ENCODE data around the gene MYO3A. TPM values are rescaled to one million over a fixed set of nuclear protein-coding genes. Genes with fewer than 3 reads are reported as not detected.

The MYO3A gene
- total and polyA plus RNA-seq, 5 donors: 0.11 TPM; not detected in 4

DNA sequence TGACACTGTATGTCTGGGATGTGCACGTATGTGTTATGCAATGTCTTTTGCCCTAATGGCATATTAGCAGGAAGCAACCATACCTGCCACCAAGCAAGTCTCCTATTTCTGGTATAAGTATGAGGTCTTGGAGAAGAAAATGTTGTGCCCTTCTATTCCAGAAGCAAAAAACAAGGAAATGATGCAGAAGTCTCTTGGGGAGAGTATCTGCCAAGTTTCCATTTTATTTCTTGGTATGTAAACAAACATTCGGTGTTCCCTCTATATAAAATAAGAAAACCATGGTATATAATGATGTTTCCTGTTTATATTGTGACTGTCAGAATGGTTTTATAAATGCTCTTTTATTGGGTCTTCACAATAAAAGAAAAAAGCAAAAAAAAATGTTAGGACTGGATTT lies 19.3 kb upstream of the MYO3A start:
- intact Hi-C loops (cut with DNase I): no loop called here
- Histone ChIP-seq H3K9me3 (ENCODE audit: control insufficient read depth, low read length) (no peaks in the 10 kb centered on the region), H3K4me1 (ENCODE audit: control insufficient read depth, insufficient read depth, low read length) (no peaks in the 10 kb centered on the region), H3K27ac (ENCODE audit: low read length) (no peak overlapping the region), H3K4me3 (ENCODE audit: low read length) (no peak overlapping the region), H3K27me3 (ENCODE audit: control insufficient read depth, insufficient read depth) (no peaks in the 10 kb centered on the region)
- DNase-seq (no peak), ATAC-seq (no peak)
- 36% methylated on average over 2 of the region's 2 CpGs for WGBS

DNA sequence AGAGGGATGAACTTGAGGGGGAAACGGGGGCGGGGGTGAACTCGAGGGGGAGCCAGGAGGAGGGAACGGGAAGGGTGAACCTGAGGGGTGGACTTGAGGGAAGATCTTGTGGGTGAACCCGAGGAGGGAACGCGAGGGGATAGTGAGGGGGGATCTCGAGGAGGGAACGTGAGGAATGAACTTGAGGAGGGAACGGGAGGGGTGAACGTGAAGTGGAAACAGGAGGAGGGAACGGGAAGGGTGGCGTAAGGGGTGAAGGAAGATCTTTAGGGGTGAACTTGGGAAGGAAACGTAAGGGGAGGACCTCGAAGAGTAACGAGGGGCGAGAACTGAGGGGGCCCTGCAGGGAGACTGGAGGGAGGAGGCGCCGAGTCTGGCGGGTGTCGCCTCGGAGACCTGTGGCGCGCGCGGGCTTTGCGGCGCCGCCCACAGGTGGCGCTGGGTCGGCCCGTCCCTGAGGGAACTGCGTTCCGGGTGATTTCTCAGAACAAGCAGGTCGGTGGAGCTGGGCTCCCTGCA lies 651 bp downstream of the MYO3A start:
- WGBS: under 1% methylated on average over 35 of the region's 35 CpGs
- Histone ChIP-seq H3K4me1 (ENCODE audit: control insufficient read depth, insufficient read depth, low read length) (no peaks in the 10 kb centered on the region), H3K27me3 (ENCODE audit: control insufficient read depth, insufficient read depth) (peaks cover 4% of the 10 kb centered on the region), H3K27ac (ENCODE audit: low read length) (no peak overlapping the region), H3K4me3 (ENCODE audit: low read length) (peak overlapping the region; percentile 35), H3K9me3 (ENCODE audit: control insufficient read depth, low read length) (no peaks in the 10 kb centered on the region)
- DNase-seq (peak in 1 of 3 donors; percentile 39), ATAC-seq (no peak)
- intact Hi-C loops (cut with DNase I): no loop called here

- Histone ChIP-seq H3K4me3 (ENCODE audit: low read length) (no peak overlapping the region), H3K27ac (ENCODE audit: low read length) (no peak overlapping the region), H3K27me3 (ENCODE audit: control insufficient read depth, insufficient read depth) (peaks cover 4% of the 10 kb centered on the region), H3K9me3 (ENCODE audit: control insufficient read depth, low read length) (no peaks in the 10 kb centered on the region), H3K4me1 (ENCODE audit: control insufficient read depth, insufficient read depth, low read length) (no peaks in the 10 kb centered on the region)
- DNase-seq: no peak
- ATAC-seq: no peak
- intact Hi-C loops (cut with DNase I): no loop called here
Observed at GRCh38 chr10:25938405-25938804, 4.4 kb downstream of the MYO3A start.

GRCh38 chr10:25944771-25945170 lies 10.7 kb downstream of the MYO3A start:
- 98% methylated on average over 2 of the region's 2 CpGs for WGBS
- Histone ChIP-seq H3K27me3 (ENCODE audit: control insufficient read depth, insufficient read depth) (no peaks in the 10 kb centered on the region), H3K9me3 (ENCODE audit: control insufficient read depth, low read length) (no peaks in the 10 kb centered on the region), H3K27ac (ENCODE audit: low read length) (no peak overlapping the region), H3K4me1 (ENCODE audit: control insufficient read depth, insufficient read depth, low read length) (no peaks in the 10 kb centered on the region), H3K4me3 (ENCODE audit: low read length) (no peak overlapping the region)
- ATAC-seq: no peak
- DNase-seq: no peak
- intact Hi-C loops (cut with DNase I): no loop called here

DNA sequence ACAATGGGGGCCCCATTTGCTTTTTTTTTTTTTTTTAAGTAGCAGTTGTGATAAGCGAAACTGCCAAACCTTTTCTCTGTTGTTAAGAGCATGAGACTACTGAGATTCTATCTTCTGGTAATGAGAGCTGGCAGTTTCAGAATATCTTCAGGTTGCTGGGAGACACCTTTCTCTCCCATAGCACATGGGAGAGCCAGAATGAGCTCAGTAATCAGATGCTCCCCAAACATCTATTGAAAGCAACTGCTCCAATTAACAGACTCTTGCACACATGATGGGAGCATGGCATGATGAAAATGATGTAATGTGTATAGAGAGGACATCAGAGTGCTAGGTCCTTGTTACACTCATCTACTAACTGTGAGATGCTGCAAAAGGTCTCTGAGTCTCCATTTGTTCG lies 18.8 kb downstream of the MYO3A start:
- Histone ChIP-seq H3K9me3 (ENCODE audit: control insufficient read depth, low read length) (no peaks in the 10 kb centered on the region), H3K27me3 (ENCODE audit: control insufficient read depth, insufficient read depth) (no peaks in the 10 kb centered on the region), H3K4me1 (ENCODE audit: control insufficient read depth, insufficient read depth, low read length) (no peaks in the 10 kb centered on the region), H3K4me3 (ENCODE audit: low read length) (no peak overlapping the region), H3K27ac (ENCODE audit: low read length) (no peak overlapping the region)
- intact Hi-C loops (cut with DNase I): no loop called here
- DNase-seq (no peak), ATAC-seq (no peak)
- WGBS: 63% methylated on average over 2 of the region's 2 CpGs

DNA sequence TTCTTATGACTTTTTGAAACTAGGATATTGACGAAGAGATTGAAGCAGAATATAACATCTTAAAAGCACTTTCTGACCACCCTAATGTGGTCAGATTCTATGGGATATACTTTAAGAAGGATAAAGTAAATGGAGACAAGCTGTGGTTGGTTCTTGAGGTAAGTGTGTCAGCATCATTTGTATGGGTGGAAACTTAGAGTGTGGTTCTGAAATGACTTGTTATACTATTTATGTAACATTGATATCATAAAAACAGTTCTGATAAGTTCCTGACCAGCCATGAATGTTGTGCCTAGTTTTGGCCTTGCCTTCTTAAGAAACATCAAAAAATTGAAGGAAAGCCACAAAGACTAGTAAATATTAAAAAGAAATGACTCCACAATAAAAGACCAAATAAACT lies 20.8 kb downstream of the MYO3A start:
- Histone ChIP-seq H3K4me1 (ENCODE audit: control insufficient read depth, insufficient read depth, low read length) (no peaks in the 10 kb centered on the region), H3K27me3 (ENCODE audit: control insufficient read depth, insufficient read depth) (no peaks in the 10 kb centered on the region), H3K27ac (ENCODE audit: low read length) (no peak overlapping the region), H3K9me3 (ENCODE audit: control insufficient read depth, low read length) (no peaks in the 10 kb centered on the region), H3K4me3 (ENCODE audit: low read length) (no peak overlapping the region)
- ATAC-seq (no peak), DNase-seq (no peak)
- intact Hi-C loops (cut with DNase I): no loop called here
- WGBS: 74% methylated on average over 1 of the region's 1 CpG

GRCh38 chr10:25959540-25960232 lies 25.7 kb downstream of the MYO3A start:
- no peak overlapping the region for H3K4me3 ChIP-seq (ENCODE audit: low read length)
- intact Hi-C loops (cut with DNase I): no loop called here
- 65% methylated on average over 3 of the region's 3 CpGs for WGBS
- DNase-seq: no peak
- no peaks in the 10 kb centered on the region for H3K27me3 ChIP-seq (ENCODE audit: control insufficient read depth, insufficient read depth)
- no peaks in the 10 kb centered on the region for H3K4me1 ChIP-seq (ENCODE audit: control insufficient read depth, insufficient read depth, low read length)
- no peak overlapping the region for H3K27ac ChIP-seq (ENCODE audit: low read length)
- no peaks in the 10 kb centered on the region for H3K9me3 ChIP-seq (ENCODE audit: control insufficient read depth, low read length)
- no peak for ATAC-seq

DNA sequence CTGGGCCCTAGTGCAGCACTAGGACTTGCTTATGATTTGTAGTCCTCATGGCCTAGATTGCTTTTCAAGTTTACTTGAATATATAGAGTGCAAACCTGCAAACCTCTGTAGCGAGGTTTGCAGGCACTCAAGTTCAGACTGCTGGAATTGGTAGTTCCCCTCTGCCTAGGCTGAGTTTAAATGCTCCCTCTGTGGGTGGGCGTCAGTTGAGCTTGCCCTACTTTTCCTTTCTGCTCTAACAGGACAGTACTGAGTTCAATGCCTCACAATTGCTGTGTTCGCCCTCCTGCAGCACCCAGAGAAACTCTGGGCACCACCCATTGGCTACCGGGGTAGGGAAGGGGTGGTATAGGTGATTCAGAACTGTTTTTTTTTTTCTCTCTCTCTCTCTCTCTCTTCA lies 31.6 kb downstream of the MYO3A start:
- ATAC-seq (no peak), DNase-seq (no peak)
- no peaks in the 10 kb centered on the region for H3K27me3 ChIP-seq (ENCODE audit: control insufficient read depth, insufficient read depth)
- intact Hi-C loops (cut with DNase I): no loop called here
- no peaks in the 10 kb centered on the region for H3K9me3 ChIP-seq (ENCODE audit: control insufficient read depth, low read length)
- WGBS: 83% methylated on average over 4 of the region's 4 CpGs
- H3K4me3 ChIP-seq (ENCODE audit: low read length): no peak overlapping the region
- H3K4me1 ChIP-seq (ENCODE audit: control insufficient read depth, insufficient read depth, low read length): no peaks in the 10 kb centered on the region
- H3K27ac ChIP-seq (ENCODE audit: low read length): no peak overlapping the region

GRCh38 chr10:25966844-25967243 lies 32.8 kb downstream of the MYO3A start:
- no peak for DNase-seq
- H3K27ac ChIP-seq (ENCODE audit: low read length): no peak overlapping the region
- 55% methylated on average over 2 of the region's 2 CpGs for WGBS
- no peaks in the 10 kb centered on the region for H3K4me1 ChIP-seq (ENCODE audit: control insufficient read depth, insufficient read depth, low read length)
- no peak overlapping the region for H3K4me3 ChIP-seq (ENCODE audit: low read length)
- intact Hi-C loops (cut with DNase I): no loop called here
- H3K27me3 ChIP-seq (ENCODE audit: control insufficient read depth, insufficient read depth): no peaks in the 10 kb centered on the region
- ATAC-seq: no peak
- H3K9me3 ChIP-seq (ENCODE audit: control insufficient read depth, low read length): no peaks in the 10 kb centered on the region

- no peak for ATAC-seq
- Histone ChIP-seq H3K27me3 (ENCODE audit: control insufficient read depth, insufficient read depth) (no peaks in the 10 kb centered on the region), H3K4me1 (ENCODE audit: control insufficient read depth, insufficient read depth, low read length) (no peaks in the 10 kb centered on the region), H3K9me3 (ENCODE audit: control insufficient read depth, low read length) (no peaks in the 10 kb centered on the region), H3K4me3 (ENCODE audit: low read length) (no peak overlapping the region), H3K27ac (ENCODE audit: low read length) (no peak overlapping the region)
- intact Hi-C loops (cut with DNase I): no loop called here
- no peak for DNase-seq
Observed at GRCh38 chr10:25972631-25973030, 38.6 kb downstream of the MYO3A start.

DNA sequence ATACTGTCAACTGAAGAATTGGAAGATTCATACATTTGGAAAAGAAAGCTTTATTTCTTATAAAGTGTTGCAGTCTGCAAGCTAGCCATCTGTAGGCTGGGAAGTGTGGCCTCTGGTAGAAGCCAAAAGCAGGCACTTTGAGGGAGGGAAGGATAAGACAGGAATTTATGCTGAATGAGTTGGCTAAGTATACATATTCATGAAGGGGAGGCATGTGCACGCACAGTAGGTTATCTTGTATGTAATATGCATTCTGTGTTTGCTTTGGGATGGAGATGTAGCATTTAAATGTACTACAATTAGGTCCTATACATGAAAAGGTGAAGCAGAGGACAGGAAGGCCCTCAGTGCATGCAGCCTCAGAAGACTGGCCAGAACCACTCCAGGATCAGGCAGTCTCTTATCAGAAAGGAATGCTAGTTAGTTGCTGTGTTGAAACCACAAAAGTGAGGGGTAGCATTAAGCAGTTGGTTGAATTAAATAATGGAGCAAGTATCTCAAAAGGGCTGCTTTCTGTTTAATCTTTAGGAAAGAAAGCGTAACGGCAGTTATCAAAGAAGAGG lies 40.9 kb downstream of the MYO3A start:
- DNase-seq (no peak), ATAC-seq (no peak)
- intact Hi-C loops (cut with DNase I): no loop called here
- Histone ChIP-seq H3K9me3 (ENCODE audit: control insufficient read depth, low read length) (no peaks in the 10 kb centered on the region), H3K27me3 (ENCODE audit: control insufficient read depth, insufficient read depth) (no peaks in the 10 kb centered on the region), H3K27ac (ENCODE audit: low read length) (no peak overlapping the region), H3K4me3 (ENCODE audit: low read length) (no peak overlapping the region), H3K4me1 (ENCODE audit: control insufficient read depth, insufficient read depth, low read length) (no peaks in the 10 kb centered on the region)
- WGBS: 58% methylated on average over 3 of the region's 3 CpGs

GRCh38 chr10:25978771-25979170 lies 44.7 kb downstream of the MYO3A start:
- intact Hi-C loops (cut with DNase I): no loop called here
- ATAC-seq (no peak), DNase-seq (no peak)
- 75% methylated on average over 1 of the region's 1 CpG for WGBS
- no peaks in the 10 kb centered on the region for H3K27me3 ChIP-seq (ENCODE audit: control insufficient read depth, insufficient read depth)
- H3K4me1 ChIP-seq (ENCODE audit: control insufficient read depth, insufficient read depth, low read length): no peaks in the 10 kb centered on the region
- H3K9me3 ChIP-seq (ENCODE audit: control insufficient read depth, low read length): no peaks in the 10 kb centered on the region
- no peak overlapping the region for H3K4me3 ChIP-seq (ENCODE audit: low read length)
- H3K27ac ChIP-seq (ENCODE audit: low read length): no peak overlapping the region

Measured in right cardiac atrium (tissue), 5 donors.